AG09319 (cell line): Measurements from ENCODE around the gene CTSC.

Experiments used
- DNase-seq: peaks from one replicate; pipeline ENCODE4 v3.0.0-alpha.2; 2010; ENCODE audit warnings: low read depth; ENCODE audit errors: extremely low read depth
- TF ChIP-seq, protein P1 (sequence below): IDR thresholded peaks from 2 replicates; pipeline ENCODE4 v1.5.1; 2011; ENCODE audit warnings: low read depth, mild to moderate bottlenecking, inconsistent platforms, low read length, moderate library complexity

CTSC gene

GRCh38 chr11:88318017-88318416 lies 19.5 kb downstream of the CTSC start:
- no peak for DNase-seq
- TF ChIP-seq, protein P1, sequence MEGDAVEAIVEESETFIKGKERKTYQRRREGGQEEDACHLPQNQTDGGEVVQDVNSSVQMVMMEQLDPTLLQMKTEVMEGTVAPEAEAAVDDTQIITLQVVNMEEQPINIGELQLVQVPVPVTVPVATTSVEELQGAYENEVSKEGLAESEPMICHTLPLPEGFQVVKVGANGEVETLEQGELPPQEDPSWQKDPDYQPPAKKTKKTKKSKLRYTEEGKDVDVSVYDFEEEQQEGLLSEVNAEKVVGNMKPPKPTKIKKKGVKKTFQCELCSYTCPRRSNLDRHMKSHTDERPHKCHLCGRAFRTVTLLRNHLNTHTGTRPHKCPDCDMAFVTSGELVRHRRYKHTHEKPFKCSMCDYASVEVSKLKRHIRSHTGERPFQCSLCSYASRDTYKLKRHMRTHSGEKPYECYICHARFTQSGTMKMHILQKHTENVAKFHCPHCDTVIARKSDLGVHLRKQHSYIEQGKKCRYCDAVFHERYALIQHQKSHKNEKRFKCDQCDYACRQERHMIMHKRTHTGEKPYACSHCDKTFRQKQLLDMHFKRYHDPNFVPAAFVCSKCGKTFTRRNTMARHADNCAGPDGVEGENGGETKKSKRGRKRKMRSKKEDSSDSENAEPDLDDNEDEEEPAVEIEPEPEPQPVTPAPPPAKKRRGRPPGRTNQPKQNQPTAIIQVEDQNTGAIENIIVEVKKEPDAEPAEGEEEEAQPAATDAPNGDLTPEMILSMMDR = no peak

DNA sequence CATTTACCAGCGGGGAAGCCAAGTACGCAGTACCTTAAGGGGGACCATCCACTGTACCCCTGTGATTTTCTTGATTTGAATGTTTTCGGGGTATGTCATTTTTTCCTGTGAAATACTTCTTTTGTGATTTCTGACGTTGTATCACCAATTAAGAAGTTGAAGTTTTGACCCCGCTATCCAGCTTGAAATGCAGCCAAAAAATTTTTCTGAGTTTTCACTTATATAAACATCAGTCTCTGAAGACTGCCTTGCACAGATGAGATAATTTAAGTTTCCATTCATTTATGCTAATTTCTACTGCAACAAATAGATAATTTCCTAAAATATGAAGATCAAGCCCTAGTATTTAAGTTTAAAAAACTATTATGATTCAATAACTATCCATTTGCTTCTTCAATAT lies 20.0 kb downstream of the CTSC start:
- TF ChIP-seq, protein P1 = no peak
- no peak for DNase-seq

DNA sequence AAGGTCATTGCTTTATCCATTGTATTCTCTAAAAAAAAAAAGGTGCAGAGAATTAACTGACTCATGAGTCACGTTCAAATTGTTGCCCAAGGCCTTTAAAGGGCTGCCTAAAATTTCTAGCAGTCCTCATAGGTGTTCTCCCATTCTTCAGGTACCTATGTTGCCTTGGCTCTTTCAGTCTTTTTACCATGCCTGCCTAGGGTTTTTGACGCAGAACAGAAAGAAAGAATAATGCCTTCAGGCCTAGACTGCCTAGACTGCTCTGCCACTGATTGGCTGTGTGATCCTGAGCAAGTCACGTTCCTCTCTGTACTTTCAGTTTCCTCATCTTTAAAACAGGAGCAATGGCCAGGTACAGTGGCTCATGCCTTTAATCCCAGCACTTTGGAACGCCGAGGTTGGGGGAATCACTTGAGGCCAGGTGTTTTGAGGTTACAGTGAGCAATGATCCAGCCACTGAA lies 21.5 kb downstream of the CTSC start:
- no peak for DNase-seq

DNA sequence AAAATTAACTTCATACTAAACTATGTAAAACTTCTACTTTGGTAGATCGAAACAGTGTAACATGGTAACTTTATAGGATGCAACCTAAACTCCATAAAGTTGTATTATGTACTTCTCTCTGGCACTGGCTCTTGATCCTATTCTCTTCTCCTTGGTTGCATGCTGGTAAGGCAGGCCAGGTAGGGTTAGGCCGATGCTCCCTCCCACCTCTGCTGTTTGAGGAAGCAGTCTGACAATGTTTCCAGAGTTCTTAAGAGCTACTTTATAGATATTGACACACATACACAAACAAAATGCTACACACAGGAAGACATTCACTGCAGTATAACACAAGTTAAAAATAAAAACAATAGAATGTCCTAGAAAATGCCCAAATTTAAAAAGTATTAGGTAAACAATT lies 22.5 kb downstream of the CTSC start:
- no peak for DNase-seq
- TF ChIP-seq, protein P1 = no peak

More for the DNA sequence above, 21.5 kb downstream of the CTSC start:
- TF ChIP-seq, protein P1 = no peak

DNA sequence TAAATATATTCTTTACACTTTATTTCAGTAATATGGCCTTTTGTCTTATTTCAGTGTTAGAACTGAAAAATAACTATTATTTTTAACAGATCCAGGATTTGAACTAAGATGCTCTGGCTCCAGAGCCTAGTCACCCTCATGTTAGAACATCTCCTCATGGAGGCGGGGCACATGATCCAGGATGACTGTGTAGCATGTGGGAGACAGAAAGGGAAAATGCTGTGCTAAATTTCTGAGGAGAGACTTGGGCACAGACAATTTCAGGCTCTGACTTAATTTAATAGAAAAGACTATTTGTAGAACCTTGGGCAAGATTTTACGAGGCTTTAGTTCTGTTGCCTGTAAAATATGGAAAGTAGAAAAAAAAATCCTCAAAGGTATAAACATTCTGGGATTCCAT lies 24.1 kb downstream of the CTSC start:
- TF ChIP-seq, protein P1 = no peak
- no peak for DNase-seq

GRCh38 chr11:88312628-88313027 lies 24.9 kb downstream of the CTSC start:
- DNase-seq = no peak
- TF ChIP-seq, protein P1 = no peak

- DNase-seq = no peak
- TF ChIP-seq, protein P1 = no peak
Measured at GRCh38 chr11:88310246-88310645, 27.3 kb downstream of the CTSC start.
